Measurements from ENCODE around the gene CELF6.
"Not testable (repeated sequence)": the region's sequence is repeated elsewhere in the genome, so short reads cannot be mapped to it uniquely, and the experiment has no call there.

The CELF6 gene

DNA sequence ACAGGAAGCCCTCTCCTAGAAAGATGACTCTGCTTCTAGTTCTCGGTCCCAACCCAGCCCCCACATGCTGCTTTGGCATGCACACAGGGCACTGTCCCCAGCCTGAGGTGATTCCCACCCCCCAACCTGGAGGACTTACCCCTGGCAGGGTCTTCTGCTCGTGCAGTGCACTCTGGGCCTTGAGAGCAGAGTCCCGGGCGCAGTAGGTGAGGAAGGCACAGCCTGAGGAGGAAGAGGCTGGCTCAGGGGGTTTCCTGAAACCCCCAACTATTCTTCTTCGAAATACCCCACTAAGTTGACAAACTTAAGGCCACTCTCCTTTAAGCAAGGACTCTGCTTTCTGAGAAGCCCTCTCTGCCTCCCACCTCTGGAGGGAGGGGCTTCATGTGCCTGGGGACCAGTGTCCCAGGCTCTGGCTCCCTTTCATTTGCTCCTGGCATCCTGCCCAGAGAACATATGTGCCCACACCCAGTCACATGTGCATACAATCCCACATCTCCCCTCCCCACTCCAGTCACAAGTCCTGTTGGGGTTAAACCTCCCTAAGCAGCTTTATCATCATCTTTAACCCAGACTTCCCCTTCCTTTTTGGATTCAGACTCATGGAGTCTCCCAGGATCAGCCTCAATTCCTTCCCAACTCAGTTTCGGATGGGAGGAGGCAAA lies 4.1 kb downstream of the CELF6 start:
- DNase-seq (ENCODE audit: low spot score): no peak

DNA sequence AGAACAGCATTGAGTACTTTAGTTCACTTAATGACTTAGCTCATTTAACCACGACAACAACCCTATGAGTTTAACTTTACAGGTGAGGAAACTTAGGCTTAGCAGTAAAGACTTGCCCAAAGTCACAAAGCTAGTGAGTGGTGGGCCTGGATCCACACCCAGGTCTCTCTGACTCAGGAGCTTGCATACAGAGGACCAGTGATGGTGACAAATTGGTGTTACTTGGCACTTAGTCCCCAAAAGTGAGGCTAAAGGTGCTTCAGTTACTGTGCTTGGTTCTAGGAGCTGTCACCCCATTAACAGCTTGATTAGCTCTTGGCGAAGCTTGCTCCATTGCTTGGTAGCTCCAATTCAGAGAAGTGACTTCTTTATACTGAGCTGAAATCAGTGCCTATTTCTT lies 6.1 kb downstream of the CELF6 start:
- no peak for DNase-seq (ENCODE audit: low spot score)

DNA sequence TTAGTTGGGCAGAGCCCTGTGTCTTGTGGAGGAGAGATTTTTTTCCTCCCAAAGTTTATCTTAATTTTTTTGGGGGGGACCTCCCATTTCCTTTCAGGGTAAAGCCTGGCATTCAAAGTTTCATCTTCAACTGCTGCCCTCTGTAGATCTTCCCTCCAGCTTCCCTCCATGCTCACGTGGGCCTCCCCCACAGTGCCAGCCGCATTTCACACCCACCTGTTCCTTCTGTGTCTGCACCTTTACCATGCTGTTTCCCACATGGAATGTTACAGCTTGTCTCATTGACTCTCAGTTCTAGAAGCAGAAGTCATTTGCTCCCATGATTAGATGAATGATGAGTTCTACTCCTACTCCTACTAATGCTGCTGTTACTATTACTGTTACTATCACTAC lies 6.5 kb downstream of the CELF6 start:
- DNase-seq (ENCODE audit: low spot score): no peak

DNA sequence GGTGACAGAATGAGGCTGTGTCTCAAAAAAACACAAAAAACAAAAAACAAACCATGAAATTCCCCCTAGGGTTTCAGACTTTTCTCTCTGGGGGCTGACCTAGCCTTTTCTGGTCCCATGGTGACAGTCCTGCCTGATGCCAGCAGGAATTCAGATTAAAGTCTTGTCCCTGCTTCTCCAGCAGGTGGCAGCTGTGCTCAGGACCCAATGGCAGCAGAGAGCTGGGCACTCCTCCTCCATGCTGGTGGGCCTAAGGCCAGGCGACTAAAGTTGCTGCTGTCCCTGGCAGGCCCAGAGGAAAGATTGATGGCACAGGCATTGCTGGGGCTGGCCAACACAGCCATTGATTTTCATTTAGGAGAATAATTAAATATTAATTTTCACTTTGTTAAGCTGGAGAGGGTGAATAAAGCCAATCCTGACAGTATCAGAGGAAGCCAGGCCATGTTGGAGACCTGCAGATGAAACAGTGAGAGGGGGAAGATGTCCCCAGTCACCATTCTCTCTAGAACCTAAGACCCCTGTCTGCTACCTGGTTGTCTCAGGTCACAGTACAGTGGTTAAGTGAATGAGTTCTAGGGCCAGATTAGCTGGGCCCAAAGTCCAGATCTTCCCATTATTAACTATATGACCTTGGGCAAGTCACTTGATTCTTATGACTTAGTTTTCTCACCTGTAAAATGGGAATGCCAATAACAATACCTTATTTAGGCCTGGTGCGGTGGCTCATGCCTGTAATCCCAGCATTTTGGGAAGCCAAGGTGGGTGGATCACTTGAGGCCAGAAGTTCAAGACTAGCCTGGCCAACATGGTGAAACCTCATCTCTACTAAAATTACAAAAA lies 7.1 kb downstream of the CELF6 start:
- DNase-seq (ENCODE audit: low spot score): no peak

DNA sequence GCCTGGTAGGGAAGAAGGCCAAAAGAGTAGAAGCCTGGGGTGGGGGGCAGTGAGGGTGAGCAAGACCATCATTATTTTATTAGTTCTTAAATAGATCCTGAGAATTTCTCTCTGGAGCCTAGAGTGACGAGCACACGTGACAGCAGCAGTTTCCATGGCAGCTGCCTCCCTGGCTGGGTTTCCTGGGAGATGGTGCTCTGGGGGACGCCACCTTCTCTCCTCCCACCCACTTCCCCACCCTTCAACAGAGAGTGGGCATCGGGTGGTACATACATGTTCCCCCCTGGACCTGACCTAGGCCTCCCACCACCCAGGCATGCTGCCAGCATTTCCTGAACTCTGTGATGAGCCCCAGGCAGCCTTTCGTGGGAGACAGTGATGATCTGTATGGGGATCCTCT lies 12.9 kb downstream of the CELF6 start:
- DNase-seq (ENCODE audit: low spot score): no peak

DNA sequence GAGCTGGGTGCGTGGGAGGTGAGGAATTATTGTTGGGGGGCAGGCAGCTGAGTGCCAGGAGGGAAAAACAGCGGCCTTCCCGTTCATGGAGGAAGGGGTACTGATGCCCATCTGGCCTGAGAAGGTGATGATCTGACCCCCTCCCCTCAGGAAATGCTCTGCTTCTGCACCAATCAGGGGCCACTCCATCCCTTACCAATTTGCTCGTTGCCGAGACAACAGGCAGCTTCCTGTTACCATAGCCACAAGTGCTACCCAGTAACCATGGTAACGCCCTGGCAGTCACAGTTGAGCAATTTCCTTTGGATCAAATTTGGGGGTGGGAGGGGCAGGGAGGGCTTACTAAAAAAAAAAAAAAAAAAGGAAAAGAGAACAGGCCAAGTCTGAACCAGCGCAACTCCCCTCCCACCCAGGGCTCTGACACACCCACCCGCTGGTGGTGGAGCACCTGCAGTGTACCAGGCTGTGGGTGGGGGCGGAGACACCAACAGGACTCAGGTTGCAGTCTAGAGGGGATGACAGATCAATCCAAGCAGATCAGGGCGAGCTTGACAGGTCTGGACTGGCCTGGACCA lies 13.7 kb downstream of the CELF6 start:
- DNase-seq (ENCODE audit: low spot score): no peak

DNA sequence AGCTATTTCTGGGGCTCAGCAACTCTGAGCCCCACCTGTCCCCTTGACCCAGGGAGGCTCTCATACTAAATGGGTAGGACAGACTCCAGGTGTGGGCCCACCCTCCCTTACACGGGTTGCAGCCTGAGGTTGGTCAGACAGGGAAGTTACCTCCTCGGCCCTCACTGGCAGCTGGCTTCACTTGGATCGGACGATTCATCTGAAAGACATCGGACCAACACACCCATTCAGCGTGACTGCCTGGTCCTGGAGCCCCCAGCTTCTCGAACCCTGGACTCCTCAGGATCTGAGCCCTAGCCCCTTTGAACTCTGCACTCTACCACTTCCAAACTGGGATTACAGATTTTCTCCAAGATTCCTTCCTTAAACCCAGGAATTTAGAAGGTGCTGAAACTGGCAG lies 15.4 kb downstream of the CELF6 start:
- no peak for DNase-seq (ENCODE audit: low spot score)

DNA sequence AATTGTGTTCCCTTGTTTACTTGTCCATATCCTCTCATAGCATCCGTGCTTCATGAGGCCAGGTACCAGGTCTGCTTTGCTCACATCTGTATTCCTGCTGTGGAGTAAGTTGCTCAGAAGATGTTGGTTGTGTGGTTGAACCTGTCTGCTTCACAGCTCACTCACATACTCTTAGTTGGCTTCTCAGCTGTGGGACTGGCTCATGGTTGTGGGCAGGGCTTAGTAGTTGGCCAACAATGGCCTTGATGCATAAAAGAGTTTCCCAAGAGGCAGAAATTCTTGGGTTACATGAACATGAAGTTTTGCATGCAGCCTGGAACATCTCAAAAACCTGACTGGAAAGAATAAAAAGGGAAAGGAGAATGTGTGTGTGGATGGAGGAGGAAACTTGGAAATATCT lies 17.0 kb downstream of the CELF6 start:
- DNase-seq (ENCODE audit: low spot score): no peak

DNA sequence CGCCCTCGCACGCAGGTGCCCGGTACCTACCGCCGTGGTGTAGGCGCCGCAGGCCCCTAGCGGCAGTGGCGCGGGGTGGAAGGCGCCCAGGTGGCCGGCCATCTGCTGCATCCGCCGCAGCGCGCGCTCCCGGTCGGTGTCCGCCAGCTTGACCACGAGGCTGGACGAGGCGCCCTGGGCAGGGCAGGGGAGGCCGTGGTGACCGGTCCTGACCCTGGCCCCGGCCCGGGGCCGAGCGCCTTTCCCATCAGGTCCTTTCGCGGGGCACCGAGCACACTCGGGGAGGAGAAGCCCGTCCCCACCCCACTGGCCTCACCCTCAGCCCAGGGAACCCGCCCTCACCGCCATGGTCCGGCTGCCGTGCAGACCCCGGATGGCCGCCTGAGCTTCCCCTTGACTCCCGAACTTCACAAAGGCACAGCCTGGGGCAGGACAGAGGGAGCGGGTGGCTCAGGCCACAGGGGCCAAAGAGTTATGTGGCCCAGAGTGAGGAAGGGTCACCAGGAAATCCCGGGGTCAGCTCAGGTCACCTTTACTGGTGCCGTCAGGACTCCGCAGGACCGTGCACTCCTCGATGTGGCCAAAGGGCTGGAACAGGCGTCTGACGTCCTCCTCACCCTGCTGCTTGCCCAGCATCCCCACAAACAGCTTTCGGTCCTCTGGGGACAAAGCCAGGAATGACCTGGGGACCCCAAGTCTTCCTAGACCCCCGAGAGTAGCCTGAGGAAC lies 30.2 kb downstream of the CELF6 start:
- DNase-seq (ENCODE audit: low spot score): no peak

DNA sequence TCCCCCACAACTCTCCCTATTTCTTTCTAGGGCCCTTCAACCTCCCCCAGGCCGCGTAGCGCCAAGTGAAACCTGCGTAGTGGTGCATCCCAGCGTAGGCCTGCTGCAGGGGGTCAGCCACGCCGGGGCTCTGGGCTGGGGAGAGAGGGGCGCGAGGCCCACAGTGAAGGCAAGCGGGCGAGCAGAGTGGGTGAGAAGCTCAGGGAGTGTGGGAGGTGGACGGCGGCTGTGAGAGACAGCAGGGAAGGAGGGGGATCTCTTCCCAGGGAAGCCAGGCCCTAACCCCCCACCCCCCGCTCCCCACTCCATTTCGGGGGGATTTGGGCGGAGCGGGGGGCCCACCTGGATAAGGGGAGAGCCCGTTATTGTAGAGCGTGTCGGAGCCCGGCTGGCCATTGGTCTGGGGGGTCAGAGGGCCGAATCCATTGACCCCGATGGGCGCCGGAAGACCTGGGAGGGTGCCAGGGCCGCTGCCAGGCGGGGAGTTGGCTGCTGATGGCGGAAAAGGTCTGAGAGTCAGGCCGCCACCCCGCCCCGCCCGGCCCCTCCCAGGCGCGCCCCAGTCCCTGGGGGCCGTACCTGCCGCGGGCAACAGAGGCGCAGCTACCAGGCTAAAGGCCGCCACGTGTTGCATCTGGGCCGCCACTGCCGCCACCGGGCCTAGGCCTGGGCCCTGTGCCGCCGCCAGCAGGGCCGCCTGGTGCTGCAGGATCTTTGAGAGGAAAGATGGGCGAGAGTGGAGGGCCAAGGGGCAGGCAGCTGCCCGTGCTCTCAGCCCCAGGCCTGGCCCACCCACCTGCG lies 31.0 kb downstream of the CELF6 start:
- no peak for DNase-seq (ENCODE audit: low spot score)

DNA sequence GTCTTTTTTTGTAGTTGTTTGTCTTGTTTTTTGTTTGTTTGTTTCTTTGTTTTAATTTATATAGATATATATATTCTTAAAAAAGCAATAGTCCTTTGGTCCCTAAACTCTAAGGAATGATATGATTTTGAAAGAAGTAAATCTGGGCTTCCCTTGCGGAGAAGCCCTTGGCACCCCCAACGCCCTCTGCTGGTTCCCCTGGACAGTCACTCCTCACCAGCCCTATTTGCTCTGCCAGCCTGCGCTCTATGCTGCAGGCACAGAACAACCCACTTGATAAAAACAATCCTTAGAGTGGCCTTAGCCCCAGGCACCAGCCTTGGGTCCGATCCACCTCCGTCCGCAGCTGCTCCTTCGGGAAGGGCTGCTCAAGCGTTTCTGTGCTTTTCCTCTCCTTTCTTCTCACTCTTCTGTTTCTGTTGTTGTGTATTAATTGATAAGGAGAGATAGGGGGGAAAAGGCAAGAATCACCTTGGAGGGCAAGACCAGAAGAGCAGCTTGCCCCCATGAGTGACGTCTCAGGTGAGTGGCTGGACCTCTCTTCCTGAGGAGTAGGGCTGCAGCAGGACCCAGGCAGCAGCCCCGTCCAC lies 33.9 kb downstream of the CELF6 start:
- no peak for DNase-seq (ENCODE audit: low spot score)

DNA sequence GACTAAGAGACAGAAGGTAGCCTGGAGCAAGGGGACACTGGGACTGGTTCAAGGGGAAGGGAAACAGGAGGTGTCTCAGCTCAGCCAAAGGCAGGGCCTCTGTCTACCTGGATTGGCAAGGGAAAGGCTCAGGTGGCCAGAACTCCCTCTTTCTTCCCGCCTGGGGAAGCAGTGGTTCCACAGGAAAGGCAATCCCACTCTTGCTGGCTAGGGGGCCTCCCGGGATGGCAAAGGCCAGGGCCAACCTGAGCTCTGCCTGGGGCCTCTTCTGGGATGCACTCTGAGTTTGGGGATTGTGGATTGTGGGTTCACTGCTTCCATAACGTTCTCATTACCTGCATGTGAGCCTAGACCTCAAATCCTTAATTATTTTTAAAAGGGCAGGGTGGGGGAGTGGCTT lies 34.6 kb downstream of the CELF6 start:
- DNase-seq (ENCODE audit: low spot score): no peak

DNA sequence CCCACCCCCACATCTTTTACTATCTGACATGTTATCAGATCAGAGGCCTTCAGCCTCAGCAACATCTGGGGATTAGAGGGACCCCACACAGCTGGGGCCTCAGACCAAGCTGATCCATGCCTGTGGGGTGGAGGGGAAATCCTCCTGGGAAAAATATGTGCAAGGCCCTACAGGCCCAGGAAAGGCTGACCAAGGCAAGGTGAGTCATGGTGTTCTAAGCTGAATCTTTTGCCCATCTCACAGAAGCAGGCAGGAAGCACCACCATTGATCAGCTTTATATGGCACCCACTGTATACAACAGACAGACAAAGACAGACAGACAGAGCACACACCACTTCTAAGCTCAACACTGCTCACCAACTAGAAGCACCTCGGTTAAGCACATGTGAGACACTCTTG lies 35.2 kb downstream of the CELF6 start:
- DNase-seq (ENCODE audit: low spot score): no peak

DNA sequence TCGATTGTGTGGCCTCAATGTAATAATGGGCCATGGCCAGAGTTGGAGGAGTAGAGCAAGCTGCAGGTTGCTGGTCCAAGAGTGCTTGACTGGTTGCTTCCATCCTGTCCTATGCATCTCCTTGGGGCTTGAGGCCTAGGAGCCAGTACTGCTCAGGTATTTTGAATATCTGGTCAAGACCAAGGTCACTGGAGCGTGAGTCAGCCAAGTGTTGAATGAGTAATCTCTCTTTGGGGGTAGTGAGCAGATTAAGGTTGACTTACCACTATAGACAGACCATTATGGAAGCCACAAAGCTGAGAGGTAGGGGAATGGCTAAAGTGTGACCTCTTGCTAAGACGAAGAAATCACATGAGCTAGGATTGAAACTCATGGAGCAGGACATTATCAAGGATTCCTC lies 38.2 kb downstream of the CELF6 start:
- no peak for DNase-seq (ENCODE audit: low spot score)

DNA sequence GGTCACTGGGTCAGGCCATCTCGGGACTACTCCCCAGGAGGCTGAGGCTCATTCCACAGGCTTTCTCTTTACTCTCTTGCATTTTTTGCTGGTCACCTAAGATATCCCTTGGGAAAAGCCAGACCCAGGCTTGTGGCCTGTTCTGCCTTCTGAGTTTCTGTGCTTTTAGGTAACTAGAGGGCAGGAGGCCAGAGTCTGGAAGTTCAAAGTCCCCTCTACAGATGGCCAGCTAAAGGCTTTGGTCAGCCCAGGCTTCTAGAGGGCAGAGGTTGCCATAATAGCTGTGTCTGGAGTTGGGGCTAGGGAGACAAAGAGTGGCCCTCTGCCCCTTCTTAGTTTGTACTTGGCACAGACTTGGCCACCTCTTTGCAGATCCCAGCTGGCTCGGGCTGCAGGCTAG lies 39.2 kb downstream of the CELF6 start:
- no peak for DNase-seq (ENCODE audit: low spot score)

DNA sequence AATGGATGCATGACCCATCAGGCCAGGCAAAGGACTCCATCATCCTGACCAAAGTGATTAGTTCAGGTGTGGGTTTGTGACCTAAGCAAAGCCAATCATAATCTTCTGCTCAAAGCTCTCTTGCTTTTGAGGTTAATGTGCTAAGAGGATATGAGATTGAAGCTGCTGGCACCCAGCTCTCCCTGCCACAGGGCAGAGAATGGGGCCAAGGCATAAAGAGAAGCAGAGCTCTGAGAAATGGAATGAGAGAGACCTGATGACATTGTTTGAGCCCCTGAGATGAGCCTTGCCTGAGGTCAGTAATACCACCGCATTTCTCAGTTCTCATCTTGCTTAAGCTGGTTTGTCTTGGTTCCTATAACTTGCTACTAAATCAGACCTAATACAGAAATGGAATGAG lies 41.2 kb downstream of the CELF6 start:
- DNase-seq (ENCODE audit: low spot score): no peak

DNA sequence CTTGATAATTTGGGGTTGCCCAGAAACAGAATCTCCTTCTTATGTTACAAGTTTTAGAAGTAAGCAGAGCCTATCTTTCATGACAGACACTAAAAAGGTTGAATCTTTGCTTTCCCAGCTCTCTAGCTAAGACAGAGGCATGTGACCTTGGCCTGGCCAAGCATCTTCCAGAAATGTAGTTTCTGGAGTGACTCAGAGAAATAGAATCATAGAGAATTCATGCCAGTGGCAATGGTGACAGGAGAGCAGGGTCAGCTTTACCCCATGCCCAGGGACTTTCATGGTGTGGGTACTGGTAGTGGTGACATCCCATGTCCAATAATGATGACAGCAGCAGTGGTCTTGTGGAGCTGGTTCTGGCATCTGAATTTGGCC lies 43.6 kb downstream of the CELF6 start:
- no peak for DNase-seq (ENCODE audit: low spot score)

DNA sequence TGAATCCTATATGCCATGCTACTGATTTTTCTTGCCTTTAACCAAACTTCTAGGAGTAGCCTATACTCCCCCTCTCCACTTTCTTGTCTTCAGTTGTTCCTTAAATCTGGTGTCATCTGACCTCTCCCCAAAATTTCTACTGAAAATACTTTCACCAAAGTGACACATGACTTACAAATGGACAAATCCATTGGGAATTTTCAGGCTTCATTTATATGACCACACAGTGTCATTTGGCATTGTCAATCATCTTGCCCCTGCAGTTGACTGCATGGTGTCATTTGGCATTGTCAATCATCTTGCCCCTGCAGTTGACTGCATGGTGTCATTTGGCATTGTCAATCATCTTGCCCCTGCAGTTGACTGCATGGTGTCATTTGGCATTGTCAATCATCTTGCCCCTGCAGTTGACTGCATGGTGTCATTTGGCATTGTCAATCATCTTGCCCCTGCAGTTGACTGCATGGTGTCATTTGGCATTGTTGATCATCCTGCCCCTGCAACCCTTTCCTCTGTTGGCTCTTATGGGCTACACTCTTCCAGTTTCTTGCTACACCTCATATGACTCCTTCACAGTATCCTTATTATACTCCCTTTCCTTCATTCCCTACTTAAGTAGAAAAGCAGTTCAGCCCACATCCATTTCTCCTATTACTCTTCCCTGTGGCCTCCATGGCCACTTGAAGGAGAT lies 44.2 kb downstream of the CELF6 start:
- not testable (repeated sequence) for DNase-seq (ENCODE audit: low spot score)

DNA sequence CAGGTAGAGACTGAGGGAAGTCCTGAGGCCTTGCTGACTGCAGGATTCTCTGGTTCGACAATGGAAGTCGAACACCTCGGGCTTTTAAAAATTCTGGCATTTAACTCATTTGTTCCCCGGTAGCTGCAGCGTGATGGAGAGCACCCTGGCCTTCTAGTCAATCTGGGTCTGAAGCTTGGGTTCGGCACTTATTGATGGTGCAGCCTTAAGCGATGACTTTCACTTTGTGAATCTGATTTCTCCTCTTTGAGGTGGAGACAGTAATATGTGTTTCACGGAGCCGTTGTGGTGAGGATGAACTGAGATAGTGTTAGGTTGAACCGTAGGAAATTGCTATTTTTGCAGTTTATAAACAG lies 47.0 kb downstream of the CELF6 start:
- DNase-seq (ENCODE audit: low spot score): no peak

DNA sequence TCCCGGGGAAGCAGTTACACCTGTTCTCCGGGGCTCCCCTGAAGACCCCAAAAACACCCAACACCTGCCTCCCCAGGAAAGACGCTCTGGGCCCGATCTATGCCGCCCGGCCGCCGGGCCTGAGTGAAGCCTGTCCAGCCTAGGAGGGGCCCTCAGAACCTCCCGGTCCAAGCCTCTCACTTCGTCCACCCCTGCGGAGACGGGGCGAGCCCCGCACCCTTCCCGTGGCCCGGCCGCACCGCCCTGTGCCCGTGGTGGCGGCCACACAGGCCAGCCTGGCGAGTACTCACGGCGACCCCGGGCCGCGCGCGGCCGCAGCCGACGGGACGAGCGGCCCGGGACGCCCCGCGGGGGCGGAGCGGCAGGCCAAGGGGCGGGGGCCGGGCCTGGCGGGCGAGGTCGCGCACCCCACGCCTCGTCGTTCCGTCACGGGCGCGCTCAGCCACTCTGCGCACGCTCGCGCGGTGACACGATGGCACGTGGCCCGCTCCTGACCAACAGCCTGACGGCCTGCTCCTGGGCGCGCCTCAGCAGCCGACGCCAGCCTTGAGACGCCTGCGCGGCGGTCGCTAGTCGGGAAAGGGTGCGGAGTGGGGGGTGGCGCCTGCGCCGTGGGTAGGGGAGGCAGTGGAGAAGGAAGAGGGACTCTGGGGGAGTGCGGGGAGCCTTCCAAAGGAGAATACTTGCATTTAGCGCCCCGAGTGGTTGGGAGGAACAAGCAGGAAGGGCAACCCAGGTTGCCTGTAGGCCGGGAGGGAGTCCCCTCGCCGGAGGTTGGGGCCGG lies 47.6 kb downstream of the CELF6 start, which contains the start of gene PARP6:
PARP6 (minus strand) TSS at position 342 of the 784 bp plus-strand sequence. CDS start 5,077 bp downstream, outside the sequence.
- peak; percentile 99 for DNase-seq (ENCODE audit: low spot score)

All from left forelimb (tissue), 1 donor.